NCI-H2196 (cell line): Measurements from ENCODE around the gene SLC24A4.
"Not testable (repeated sequence)": the region's sequence is repeated elsewhere in the genome, so short reads cannot be mapped to it uniquely, and the experiment has no call there.

Source experiments
- DNase-seq: peaks from one replicate; lab custom pipeline; 2025; ENCODE audit not compliant: unreplicated experiment; lab: John Stamatoyannopoulos, UW

The SLC24A4 gene

DNA sequence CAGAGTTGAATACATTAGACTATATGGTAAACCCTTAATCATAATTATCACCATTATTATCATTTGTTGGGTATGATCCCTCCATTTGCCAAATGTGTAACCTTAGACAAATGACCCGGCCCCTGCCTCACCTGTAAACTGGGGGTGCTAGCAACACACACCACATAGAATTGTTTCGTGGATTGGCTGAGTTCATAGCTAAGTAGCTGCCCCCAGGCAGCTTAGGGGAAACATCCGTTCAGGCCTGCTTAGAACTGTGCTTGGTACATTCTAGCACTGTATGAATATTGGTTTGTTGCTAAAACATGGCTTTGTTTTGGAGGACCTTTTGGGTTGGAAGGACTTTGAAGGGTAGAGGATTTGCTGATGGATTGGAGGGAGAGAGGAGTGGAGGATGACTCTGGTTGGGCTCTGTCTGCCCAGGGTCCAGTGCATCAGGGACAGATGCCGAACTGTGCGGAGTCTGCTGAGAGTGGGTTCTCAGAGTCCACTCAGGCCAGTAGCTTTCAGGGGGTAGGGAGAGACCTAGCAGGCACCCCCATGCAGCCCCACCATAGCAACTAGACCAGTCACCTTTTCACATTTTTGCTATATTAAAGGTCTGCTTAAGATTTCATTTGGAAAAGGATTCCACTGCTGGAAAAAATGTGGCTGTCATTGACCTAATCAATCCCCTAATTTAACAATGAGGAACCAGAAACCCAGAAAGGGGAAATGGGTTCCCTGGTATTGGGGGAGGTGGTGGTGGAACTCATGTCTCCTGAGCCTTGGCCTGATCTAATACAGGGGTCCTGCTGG lies 192.8 kb downstream of the SLC24A4 start:
- DNase-seq, result no peak

DNA sequence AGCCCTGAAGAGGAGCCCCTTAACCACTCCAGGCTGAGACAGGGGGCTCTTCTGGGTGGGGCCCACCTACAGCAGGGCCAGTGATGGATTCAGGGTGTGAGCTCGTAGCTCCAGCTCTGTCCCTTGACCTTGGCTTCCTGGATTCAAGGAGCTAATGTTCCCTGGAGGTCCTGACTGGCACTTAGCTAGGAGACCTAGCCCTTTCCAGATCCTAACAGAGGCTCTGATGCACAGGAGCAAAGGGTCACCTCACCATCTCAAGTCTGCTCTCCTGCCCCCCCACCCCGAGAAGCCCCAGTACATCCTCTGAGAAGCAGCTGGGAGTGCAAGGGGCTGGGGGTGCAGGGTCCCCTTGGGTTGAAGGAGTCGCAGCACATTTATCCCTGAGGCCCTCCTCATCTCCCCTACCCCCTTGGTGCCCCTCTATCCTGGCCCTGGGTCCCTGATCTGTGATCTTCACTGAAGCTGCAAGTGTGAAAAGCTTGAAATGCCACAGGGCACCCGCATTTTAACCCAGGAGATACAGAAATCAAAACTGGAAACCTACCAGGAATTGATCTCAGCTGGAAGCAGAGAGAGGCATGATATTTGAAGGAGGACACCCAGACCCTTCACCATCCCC lies 193.5 kb downstream of the SLC24A4 start:
- DNase-seq, result no peak

DNA sequence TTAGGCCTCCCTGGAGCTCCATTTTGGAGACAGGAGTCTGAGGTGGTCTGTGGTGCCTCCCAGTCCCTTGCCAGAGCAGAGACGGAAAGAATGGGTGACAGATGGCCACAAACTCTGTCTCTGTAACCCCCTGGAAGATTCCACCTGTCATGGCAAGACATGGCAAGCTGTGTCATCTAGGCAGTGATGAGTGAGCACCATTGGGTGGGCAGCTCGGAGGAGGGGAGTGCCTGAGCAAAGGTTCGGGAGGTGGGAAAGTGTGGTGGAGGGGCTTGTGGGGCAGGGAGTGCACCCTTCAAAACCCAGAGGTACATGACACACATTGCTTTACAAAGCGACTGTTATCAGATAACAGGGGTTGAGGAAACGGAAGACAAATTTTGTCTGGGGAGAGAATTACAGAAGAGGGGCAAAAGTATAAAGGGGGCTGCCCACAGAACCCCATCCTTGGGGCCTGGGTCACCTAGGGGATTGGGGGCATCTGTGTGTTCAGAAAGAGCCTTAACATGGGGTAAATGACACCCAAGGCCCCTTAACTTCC lies 194.1 kb downstream of the SLC24A4 start:
- DNase-seq, result no peak

DNA sequence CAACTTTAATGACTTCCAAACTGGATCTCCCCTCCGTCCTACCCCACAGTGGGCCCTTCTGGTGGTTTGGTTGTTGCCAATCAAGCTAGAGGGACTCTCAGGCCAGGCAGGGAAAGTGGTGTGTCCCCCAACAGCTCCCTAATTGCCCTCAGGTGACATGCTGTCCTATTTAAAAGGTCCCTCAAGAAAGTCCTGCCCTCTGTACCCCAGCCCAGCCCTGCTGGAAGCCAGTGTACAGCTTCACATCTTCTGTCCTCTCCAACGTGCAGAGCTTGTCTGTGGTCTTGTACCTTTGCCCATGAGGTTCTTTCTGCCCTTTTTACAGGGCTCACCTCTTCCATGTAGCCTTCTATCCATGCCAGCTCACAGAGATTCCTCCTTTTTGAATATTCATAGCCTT lies 194.8 kb downstream of the SLC24A4 start:
- no peak for DNase-seq

DNA sequence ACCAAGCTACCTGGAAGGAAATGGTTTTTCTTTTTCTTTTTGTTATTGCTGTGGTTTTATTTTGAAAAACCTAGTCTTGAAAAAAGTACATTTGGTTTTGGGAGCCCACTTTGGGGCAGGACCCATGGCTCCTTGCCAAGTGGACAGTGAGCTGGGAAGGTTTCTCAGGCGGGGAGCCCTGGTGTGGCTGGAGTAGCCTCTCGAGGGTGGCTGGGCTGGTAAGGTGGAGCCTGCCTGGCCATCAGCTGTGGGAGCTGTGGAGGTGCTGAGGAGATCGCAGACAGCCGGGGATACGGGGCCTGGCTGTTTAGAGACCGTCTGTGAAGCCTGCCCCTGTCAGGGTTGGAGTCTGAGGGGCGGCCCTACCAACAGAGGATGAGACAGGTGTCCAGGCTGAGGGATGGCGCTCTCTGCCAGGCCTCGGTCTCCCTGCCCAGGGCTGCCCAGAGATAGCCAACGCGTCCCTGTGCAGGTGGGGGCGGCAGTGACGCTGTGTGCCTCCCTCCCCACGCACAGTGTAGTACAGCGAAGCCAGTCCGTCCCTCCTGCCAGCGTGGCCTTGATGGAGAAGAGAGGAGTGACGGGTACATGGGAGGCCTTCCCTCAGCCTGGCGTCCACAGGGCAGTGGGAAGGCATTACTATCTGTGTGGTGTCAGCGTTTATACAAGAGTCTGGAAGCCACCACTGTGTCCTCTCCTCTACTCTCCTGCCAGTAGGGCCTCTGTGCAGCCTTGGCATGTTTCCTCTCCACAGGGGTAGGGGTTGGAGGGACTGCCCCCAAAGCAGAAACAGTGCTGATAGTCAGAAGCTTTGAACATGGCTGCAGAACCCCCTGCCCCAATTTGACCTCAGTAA lies 196.5 kb downstream of the SLC24A4 start:
- DNase-seq, result no peak

DNA sequence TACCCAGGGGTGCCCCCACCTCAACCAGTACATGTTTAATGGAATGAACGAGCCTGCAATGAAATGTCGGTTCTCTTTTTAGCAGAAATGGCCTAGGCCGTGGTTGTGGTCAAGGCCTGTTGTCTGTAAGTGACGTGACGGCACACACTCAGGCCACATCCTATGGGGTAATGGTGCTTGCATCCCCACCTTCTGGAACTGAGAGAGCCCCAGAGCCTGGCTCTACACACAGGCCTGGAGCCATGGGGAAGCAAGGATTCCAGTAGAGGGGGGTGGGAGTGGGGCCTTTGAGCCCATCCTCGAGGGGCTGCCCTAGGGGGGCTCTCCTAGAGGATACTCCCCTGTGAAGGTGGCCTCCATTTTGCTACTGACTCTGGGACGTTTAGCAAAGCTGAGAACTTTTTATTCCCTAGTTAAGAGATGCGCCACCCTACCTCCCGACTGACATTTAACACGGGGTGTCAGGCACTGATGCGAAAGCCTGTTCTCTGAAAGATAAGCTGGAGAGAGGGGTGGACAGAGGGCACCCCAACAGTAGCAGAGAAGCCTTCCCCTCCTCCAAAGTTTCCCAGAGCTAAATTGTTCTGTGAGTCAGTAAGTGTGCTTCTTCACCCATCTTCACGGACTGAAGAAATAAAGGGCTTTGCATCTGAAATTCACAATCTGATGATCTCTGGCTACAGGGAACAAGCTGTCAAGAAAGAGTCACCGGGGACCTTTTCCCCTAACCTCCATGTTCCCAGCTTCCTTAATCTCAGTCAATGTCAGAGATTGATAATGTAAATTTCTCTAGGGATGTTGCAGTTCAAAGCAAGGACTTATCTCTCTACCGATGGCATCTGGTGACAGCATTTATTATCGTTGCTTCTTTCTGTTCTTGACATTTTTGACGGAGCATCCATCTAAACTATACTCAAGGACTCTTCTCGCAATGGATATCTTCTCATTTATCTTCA lies 197.4 kb downstream of the SLC24A4 start:
- DNase-seq, result no peak

DNA sequence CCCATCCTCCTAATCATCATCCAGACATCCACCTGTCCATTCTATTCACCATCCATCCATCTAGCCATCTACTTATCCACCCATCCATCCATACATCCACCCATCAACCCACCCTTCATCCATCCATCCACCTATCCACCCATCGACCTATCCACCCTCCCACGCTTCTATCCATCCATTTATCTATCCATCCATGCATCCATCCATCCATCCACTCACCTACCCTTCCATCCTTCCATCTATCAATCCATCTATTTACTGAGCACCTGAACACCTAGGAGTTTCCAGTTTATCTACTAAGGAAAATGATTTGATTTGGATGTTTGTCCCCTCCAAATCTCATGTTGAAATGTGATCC lies 198.1 kb downstream of the SLC24A4 start:
- no peak for DNase-seq

DNA sequence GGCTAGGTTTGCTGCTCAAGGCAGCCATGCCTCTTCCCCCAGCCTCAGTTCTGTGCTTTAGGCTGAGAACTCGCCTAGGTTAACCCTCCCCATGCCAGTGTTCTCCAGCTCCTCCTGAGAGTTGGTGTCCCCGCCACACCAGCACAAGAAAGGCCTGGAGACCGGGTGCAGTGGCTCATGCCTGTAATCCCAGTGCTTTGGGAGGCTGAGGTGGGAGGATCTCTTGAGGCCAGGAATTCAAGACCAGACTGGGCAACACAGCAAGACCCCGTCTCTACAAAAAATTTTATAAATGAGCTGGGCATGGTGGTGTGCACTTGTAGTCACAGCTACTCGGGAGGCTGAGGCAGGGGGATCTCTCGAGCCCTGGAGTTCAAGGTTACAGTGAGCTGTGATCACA lies 200.8 kb downstream of the SLC24A4 start:
- no peak for DNase-seq

DNA sequence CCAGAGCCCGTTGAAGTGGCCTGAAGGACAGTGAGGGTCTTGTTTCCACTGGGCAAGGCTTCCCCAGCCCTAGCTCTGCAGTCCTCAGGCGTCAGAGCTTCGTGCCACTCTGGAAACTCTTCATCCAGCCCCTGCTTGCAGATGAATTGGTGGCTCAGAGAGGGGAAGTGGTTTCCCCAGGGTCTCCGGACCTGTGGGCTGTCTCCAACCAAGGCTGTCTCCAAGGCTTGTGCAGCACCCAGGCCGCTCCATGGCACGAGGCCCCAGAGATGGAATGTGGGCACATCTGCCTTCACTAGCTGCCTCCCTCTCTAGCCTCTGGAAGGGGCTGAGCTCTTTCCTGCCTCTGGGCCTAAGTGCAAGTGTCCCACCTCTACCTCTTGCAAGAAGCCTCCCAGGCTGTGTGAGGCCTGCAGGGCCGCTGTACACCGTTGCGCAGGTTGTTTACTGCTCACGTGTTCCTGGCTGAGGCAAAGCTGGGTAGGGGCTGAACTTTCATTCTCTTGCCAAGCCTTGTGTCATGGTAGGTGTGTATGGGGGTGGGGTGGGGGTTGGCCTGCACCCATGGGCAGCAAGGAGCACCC lies 201.7 kb downstream of the SLC24A4 start:
- DNase-seq, result no peak

DNA sequence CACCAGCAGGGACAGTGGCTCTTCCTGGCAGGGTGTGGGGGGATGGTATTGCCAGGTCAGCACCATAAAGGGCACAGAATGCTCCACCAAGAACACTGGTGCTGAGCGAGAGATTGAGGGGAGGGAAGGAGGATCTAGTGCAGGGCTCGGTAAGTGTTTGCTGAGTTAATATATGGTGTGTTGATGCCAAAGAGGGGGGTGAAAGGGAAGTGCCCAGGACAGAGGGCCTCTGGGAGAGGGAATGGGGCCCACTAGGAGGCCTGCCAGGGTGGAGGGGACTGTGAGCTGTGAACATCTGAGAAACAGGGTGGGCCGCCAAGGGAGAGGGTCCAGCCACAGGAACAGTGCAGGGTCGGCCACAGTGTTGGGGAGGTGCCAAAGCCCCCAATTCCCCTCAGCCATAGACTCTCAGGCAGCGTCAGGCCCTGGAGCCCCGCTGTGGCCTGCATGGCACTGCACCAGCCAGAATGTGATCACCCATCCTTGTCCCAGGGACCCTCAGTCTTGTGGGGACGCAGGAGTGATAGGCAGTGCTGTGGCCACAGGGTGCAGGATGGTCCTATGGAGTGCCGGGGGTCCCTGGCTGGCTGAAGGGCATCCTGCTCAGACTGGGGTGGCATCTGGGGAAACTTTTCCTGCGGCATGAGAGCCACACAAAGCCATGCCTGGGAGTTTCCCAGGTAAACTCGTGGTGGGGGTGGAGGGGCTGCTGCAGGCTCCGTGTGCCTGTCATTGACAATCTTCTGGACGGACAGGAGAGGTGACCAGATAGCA lies 202.5 kb downstream of the SLC24A4 start:
- no peak for DNase-seq

DNA sequence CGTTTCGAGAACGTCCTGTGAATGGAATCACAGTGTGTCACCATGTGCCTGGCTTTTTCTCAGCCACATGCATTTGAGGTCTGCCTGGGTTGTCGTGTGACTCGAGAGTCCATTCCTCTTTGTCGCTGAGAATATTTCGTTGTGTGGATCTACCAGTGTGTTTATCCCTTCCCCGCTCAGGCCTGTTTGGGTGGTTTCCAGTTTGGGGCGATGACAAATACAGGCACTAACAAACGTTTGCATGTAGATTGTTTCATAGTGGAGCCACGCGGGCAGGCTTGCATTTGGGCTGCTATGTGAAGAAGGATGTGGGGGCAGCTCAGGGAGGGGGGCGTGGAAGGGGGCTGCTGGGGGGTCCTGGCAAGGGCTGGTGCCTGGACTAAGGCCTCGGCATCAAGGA lies 204.8 kb downstream of the SLC24A4 start:
- no peak for DNase-seq

DNA sequence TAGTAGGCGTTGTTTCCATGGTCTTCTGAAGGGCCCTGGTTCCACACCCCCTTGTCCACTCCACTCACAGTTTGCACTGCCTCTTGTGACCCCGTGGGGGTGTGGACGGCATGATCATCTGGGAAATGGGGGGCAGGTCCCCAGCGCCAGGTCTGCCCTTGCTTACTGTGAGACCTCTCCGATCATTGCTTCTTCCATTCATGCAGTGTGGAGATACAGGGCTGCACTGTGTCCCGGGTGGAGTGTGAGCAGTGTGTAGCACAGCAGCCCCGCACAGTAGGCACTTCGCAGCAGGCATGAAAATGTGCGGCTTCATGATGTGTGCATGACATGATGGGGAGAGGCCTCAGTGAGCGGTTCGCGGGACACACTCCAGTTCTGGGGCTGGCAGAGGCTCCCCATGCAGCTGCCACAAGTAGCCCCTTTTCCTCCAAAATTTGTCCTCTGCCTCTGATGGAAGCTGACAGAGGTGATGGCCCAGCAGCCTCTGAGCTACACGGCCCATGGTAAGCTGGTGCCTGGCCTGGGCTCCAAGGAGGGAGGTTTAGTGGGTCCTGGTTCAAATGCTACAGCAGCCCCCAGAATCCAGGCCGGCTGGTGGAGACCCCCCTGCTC lies 205.6 kb downstream of the SLC24A4 start:
- no peak for DNase-seq

DNA sequence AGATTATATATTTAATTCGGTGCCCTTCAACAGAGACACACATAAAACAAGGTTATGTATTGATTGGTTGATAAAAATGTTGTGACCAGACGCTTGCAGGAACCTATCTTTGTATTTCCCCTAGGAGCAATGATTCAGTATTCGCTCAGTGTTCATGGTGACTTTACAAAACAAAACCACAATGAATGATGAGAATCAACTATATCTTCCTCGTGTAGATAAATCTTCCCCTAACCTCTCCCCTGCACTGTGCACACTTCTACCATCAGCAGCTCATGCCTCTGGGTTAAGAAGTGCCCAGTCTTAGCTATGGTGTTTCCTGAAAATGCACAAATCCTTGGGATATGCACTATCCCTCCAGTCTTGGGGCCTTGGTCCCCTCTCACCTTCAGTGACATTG lies 206.9 kb downstream of the SLC24A4 start:
- no peak for DNase-seq

DNA sequence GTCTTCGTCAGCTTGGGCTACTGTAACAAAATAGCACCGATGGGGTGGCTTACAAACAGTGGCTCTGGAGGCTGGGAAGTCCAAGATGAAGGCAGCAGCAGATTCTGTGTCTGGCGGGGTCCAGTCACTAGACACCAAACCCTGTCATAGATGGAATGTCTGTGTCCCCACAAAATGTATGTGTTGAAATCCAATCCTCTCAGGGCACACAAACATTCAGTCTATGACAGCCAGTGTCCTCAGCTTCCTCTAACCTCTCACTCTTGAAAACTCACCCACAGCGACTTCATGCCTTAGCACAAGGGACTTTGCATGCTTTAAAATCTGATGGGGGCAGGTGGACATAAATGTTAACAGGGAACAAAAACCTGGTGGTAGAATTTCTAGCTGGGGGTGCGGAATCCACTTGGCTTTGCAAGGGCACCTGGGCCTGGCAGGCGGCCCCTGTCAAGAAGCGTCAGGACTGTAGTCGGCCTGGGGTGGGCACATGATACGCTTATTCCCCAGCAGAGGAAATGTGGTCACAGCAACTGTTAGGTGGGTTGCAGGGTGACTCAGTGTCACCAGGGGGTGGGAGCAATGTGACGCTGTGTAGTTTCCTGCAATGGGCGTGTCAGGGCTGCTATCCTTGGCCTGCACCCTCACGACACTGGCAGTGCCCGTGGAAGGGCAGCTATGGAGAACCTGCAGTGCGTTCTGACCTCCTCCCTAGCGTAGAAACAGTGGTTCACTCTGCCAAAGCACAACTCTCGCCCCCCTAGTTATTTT lies 208.3 kb downstream of the SLC24A4 start:
- no peak for DNase-seq

DNA sequence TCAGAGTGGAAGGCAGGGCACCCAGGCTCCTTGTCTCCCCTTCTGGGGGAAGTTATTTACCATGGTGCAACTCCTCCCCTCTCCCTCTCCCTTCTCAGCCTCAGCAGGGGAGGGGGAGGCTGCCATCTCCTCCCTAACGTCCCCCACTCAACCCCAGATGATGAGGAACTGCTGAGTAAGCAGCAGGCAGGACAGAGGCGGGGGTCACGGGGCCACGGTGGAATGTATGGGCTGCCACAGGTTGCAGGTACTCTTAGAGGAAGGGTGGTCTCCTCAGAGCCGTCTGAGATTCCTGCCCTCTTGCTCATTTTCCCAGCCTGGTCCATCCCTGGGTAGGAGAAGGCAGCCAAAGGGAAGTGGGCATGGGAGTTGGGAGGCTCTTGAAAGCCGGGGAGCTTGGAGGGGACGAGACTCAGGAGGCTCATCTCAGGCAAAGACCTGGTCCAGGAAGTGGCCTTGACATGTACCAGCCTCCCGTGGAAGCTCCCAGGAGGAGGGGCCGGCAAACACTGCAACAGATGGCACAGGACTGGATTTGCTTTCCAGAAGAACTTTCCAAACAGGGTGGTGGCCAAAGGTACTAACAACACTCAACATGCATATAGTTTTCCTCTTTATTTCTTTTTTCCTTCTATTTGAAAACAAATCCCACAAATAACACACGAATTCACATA lies 209.7 kb downstream of the SLC24A4 start:
- DNase-seq, result no peak

DNA sequence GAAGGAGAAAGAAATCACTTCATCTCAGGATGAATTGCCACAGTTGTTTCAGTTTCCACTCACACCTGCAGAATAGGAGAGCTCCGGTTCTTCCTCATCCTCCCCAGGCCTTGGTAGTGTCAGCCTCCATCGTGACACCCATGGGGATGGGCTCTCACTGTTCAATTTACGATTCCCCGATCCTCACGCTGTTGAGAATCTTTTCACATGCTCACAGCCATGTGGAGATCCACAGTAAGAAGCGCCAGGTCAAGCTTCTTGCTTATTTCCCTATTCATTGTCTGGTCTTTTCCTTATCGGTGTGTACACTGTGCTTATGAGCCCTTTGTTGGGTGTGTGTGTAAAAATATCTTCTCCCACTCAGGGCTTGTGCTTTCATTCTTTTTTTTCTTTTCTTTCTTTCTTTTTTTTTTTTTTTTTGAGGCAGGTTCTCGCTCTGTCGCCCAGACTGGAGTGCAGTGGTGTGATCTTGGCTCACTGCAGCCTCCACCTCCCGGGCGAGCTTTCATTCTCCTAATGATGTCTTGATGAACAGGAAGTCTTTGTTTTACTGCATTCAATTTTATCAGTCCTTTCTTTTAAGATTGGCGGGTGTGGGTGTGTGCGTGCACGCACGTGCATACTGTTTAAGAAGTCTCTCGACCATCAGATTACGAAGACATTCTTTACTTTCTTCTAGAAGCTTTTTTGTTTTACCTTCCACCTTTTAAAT lies 212.1 kb downstream of the SLC24A4 start:
- no peak for DNase-seq

DNA sequence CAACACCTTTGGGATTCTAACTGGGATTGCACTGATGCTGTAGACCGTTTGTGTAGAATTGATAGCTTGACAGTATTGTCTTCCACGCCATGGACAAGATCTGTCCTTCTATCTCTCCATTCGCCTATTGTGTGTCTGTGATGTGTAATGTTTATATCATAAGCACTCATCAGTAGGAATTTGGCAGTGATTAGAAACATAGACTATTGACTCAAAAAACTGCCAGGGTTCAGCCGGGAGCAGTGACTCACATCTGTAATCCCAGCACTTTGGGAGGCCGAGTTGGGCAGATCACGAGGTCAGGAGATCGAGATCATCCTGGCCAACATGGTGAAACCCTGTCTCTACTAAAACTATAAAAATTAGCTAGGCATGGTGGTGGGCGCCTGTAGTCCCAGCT lies 213.3 kb downstream of the SLC24A4 start:
- DNase-seq, result not testable (repeated sequence)
